Measurements from ENCODE around the gene OR2W1.

The OR2W1 gene

DNA sequence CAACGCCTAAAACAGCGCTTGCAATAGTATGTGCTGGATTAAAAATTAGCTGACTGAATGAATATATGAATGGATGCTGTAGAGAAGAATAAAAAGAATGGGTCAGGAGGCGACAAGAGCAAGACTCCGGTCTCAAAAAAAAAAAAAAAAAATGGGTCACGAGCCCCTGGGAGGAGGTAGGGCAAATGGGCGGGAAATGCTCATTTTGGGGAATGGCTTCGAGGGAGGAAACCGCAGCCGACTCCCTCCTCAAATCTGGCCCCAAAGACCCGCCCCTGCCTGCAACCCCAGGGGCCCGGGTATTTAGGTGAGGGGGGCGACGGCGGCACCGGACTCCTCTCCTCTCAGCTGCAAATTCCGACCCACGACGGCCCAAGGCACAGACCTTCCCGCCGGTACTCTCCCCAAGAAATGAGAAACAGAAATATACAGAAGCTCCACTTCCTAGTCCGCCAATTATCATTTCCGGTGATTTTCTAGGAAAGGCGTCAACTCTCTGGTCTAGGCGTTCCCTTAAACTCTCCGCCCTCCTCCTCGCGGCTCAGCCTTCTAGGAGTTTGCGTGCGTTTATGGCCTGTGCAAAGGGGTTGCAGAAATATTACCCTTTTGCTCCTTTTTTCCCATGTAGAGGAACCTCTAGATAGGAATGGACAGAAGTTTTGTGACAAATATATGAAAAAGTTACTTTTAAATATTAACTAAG lies 39.6 kb downstream of the OR2W1 start, which contains the start of gene ZNF311:
ZNF311 (minus strand) TSS at position 133 of the 703 bp plus-strand sequence. CDS start 1,361 bp downstream, outside the sequence.
- DNase-seq (ENCODE audit: low read depth in 3 of 3, low spot score in 1 of 3): no peak

DNA sequence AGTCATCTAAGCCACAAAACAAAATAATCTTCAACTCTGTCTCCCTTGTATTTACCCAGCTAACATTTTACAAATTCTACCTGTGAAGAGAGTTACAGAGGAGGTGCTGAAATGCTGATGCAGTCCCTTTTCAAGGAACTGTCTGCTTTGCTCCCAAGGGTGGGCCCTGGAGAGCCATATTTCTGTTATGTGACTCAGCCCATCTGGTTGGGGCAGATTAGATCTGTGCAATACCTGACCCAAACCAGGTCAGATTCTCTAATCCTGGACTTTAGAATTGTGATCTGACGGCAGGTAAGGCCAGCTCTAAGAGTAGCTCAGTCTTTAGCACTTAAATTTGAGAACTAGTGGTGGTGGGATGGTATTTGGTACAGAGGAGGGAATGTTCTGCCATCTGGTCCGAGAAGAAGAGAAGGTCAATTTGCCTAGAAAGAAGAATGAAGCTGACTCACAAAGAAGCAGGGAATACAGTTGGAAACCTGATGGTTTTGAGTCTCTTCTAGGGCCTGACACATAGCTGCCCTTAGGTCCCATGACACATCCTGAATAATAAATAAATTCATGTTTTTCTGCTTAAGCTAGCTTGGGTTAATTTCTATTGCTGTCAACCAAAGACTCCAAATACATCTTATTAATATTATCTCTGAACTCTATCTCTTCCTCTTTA lies 48.0 kb downstream of the OR2W1 start:
- DNase-seq (ENCODE audit: low read depth in 3 of 3, low spot score in 1 of 3): no peak

DNA sequence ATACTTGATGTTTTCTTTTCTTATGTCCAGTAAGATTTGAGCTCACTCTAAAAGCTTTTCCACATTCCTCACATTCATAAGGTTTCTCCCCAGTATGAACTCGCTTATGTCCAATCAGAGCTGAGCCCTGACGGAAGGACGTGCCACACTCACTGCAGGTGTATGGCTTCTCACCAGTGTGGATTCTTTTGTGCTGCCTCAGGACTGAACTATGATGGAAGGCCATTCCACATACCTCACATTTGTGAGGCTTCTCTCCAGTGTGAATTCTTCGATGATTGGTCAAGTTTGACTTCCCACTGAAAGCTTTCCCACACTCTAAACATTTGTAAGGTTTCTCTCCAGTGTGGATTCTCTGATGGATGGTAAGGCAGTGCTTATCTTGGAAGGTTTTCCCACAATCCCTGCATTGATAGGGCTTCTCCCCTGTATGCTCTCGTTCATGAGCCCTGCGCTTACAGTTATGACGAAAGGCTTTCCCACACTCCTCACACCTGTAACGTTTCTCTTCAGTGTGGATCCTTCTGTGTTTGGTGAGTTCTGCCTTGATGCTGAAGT lies 49.8 kb downstream of the OR2W1 start:
- DNase-seq (ENCODE audit: low read depth in 3 of 3, low spot score in 1 of 3): no peak

All from stimulated activated CD4-positive, alpha-beta T cell treated with anti-CD3 and anti-CD28 coated beads, TNF-alpha, amount 100 ng/mL, for 1 hour (primary cell).